HG03066 (cell line): ENCODE results near the gene ACAD9.

ENCODE experiments used
- ATAC-seq: cut with Tn5 transposase; IDR thresholded peaks from one replicate; pipeline ENCODE4 v1.9.1; 2021; ENCODE audit warnings: low read depth; ENCODE audit not compliant: unreplicated experiment

ACAD9 gene

DNA sequence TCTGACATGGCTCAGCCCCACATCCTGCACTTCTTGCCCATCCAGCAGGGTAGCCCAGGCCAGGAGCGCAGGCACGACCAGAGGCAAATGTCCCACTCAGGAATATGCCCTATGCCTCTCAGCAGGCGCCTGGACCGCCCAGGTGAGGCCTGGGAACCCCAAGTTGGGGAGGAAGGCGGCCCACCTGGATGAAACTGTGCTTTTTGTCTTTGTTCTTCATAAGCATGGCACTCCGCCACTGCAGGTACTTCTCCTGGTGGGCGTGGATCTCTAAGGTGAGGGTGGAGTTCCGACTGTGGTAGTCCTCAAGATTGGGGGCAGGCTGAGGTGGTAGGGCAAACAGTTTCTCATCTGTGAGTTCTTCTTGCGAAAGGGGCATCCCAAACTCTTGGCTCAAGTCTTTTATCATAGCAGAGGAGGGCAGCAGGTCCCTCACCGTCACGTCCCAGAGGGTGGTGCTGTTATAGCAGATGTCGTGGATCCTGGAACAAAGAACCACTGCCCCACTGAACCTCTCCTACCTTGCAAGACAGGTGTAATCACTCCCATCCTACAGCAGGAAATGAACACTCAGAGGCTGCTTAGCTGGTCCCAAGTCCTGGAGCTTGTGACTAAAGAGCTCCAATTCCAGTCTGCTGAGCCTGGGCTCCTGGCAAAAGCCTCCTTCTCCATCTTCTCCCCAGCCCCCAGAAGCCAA is 53.2 kb downstream of the ACAD9 start:
- no peak for ATAC-seq

- no peak for ATAC-seq
These were observed 53.9 kb downstream of the ACAD9 start for GRCh38 chr3:128933213-128933921.

DNA sequence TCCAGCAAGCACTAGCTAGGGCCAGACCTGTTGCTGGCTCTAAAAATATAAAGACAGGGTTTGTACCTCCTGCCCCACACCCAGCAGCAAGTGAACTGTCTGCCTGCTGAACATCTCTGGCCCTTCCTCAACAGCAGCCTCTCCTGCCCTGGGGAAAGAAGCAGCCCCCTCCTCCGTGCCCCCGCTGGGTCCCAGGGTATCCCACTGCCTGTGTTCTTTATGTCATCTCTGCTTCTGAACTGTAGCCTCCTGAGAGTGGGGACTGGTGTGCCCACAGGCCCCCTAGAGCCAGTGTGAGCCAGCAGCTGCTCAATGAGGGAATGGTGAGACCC is 54.5 kb downstream of the ACAD9 start:
- no peak for ATAC-seq

DNA sequence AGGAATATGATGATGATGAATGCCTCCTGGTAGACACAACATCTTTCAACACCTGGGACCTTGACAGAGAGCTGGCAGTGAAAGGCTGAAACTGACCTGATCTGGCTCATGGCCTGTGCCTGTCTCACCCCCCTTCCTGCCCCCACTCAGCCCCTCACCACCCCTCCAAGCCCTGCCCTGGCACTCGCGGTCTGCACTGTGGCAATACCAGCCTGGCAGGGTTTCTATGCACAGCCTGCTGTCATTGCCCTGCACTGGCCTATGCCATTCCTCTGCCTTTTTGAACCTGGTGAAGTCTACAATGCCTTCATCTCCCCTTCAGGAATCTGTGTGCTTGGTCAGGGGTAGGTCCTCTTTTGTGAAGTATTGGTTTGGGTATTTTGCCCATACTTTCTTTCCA is 56.5 kb downstream of the ACAD9 start:
- no peak for ATAC-seq

DNA sequence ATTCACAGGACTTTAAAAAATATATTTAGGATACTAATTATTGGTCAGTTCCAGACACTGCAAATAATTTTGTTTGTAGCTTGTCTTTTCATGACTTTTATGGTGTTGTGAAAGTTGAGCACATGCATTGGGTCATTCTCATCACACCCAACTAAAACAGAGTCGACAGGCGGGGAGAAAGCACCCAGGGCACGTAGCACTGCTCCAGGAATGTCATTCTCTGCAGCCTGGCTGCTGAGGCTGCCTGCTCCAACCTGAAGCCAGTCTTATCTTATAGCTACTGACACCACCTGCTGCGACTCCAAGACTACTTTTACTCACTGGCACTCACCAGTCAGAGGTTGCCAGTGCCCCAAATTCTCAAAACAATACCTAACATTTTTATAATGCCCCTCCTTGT is 56.9 kb downstream of the ACAD9 start:
- no peak for ATAC-seq

DNA sequence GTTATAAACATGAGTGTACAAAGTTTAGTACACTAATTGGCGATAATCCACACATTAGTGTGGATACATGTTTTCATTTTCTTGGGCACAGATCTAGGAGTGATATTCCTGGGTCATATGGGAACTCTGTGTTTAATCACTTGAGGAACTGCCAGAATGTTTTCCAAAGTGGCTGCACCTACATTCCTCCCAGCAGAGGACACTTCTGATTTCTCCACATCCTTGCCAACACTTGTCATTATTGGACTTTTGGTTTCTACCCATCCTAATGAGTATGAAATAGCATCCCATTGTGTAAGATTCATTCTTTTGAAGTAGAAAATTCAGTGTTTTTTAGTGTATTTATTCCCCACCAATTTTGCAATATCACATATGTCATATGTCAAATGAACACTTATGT is 60.8 kb downstream of the ACAD9 start:
- no peak for ATAC-seq

DNA sequence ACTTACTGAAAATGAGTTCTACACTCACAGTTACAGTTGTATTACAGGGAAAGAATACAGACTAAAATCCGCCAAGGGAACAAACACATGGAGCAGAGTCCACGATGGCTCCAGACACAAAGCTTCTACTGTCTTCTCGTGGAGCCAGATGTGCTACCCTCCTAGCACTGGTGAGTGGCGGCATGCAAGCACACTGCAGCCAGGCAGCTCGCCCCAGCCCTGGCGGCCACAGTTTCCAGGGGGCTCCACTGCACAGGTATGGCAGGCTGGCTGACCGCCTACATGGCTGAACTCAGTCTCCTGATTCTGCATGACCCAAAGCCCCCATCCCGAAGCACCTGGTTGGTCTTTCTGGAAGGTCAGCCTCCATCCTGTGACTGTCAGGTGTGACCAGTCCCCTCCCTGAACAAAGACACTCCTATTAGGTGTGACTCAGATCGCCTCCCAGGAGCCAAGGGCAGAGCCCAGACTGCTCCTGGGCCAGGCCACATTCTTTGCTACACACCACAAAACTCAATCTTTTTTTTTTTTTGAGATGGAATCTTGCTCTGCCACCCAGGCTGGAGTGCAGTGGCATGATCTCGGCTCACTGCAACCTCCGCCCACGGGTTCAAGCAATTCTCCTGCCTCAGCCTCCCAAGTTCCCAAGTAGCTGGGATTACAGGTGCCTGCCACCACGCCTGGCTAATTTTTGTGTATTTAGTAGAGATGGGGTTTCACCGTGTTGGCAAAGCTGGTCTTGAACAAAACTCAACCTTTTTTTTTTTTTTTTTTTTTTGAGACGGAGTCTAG is 62.9 kb downstream of the ACAD9 start:
- ATAC-seq = no peak

DNA sequence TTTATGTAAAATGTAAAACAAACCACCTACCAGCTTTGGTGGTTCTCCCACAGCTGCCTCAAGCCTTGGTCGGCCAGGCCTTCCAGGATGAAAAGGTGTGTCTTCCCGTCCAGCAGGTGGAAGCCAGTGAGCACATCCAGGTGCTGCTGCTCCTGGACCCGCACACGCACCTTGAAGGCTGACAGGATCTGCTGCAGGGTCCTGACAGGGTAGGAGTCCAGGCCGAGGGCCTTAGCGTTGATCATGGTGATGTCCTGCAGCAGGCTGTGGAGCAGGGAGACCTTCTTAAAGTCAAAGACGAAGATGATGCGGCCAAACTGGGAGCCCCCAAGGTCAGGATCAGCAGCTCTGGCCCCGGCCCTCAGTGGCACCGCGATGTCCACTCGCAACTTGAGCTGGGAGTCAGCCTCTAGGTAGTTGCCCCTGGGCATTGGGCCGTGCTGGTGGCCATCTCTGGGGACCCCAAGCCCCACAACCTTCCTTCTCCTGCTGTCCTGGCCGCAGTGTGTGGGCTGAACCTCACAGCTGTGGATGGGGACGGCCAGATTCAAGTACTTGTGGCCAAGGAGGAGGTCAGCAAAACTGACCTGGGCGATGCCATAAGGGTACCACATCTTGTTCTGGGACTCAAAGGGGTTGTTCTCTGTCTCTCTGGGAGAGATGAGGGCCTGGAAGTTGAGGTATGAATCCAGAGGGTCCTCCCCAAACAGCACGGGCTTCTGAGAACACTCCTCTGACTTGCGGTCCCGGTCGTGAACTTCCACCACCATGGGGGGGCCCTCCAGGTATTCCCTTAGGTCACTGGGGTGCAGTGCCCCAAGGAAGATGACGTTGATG is 65.8 kb downstream of the ACAD9 start:
- no peak for ATAC-seq

DNA sequence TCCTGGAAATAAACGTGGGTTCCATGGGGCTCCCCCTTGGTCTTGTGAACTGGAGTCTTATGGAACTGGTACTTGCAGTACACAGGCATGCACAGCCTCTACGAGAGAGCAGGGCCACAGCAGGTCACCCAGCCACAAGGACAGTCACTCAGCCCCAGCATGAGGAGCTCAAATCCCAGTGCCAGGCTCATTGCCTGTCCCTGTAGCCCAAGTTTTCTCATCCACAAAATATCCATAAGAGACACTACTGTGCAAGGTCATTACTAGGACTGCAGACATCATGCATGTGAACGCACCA is 66.4 kb downstream of the ACAD9 start:
- no peak for ATAC-seq

DNA sequence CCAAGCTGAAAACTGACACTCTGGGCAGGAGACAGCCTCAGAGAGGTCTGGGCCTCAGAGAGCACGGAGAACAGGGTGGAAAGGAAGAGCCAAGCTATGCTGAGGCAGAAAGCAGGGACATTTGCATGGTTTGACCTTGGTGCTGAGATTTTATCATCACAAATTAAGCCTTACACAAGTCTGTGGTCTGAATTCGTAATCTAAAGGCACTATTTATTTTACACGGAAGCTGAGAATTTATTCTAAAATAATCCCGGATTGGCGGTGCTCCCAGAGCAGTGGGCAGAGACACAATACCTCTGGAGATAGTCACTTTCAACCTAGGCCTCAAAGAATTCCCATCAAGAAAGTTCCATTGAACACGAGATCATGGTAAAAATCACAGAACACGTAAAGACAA is 67.0 kb downstream of the ACAD9 start:
- ATAC-seq = no peak

- no peak for ATAC-seq
These were observed 69.7 kb downstream of the ACAD9 start for GRCh38 chr3:128949158-128949557.

DNA sequence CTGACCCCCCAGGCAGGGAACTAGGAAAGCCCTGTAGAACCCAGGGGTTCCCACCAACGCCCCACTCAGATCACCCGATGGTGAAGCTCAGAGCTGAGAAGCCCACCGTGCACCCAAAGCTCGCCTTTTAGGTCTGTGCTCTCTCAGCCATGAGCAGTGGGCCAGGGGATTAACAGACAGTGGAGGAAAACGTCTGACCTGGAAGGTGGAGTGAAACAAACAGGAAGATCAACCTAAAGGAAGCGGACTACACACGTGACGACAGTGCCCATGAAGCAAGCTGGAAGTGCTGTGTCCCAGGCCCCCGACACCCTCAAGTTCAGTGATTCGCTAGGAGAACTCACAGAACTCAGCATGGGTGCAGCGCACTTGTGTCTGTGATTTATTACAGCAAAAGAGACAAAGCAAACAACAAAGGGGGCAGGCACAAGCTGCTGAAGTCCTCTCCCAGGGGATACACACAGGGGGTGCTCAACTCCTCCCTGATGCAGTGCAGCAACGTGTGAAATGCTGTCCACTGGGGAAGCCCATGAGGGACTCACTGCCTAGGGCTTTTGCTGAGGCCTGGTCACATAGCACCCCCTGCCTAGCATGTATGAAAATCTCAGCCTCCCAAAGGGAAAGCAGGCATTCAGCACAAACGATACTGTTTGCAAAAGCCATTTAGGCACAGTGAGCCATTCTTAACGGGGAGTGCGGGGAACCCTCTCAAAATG is 71.0 kb downstream of the ACAD9 start:
- no peak for ATAC-seq

DNA sequence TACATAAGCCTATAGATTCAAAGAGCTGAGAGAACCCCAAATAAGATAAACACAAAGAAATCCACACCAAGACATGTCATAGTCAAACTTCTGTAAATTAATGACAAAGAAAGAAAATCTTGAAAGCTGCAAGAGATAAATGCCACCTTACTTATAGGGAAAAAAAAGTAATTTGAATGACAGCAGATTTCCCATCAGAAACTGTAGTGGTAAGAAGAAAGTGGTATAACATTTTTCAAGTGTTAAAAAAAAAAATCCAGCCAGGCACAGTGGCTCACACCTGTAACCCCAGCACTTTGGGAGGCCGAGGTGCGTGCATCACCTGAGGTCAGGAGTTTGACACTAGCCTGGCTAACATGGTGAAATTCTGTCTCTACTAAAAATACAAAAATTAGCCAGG is 77.0 kb downstream of the ACAD9 start:
- no peak for ATAC-seq
